Hair follicular keratinocyte (primary cell): Measurements from ENCODE around the gene DENND1A. TPM values are rescaled to one million over a fixed set of nuclear protein-coding genes. Genes with fewer than 3 reads are reported as not detected.

Experiments used
- total RNA-seq: library from RNA; depleted of rRNA; stranded (reverse); fragments of >200 nt; gene quantifications from 2 replicates; pipeline ENCODE4 v1.2.3, GENCODE V29; 2015

Gene DENND1A, protein sequence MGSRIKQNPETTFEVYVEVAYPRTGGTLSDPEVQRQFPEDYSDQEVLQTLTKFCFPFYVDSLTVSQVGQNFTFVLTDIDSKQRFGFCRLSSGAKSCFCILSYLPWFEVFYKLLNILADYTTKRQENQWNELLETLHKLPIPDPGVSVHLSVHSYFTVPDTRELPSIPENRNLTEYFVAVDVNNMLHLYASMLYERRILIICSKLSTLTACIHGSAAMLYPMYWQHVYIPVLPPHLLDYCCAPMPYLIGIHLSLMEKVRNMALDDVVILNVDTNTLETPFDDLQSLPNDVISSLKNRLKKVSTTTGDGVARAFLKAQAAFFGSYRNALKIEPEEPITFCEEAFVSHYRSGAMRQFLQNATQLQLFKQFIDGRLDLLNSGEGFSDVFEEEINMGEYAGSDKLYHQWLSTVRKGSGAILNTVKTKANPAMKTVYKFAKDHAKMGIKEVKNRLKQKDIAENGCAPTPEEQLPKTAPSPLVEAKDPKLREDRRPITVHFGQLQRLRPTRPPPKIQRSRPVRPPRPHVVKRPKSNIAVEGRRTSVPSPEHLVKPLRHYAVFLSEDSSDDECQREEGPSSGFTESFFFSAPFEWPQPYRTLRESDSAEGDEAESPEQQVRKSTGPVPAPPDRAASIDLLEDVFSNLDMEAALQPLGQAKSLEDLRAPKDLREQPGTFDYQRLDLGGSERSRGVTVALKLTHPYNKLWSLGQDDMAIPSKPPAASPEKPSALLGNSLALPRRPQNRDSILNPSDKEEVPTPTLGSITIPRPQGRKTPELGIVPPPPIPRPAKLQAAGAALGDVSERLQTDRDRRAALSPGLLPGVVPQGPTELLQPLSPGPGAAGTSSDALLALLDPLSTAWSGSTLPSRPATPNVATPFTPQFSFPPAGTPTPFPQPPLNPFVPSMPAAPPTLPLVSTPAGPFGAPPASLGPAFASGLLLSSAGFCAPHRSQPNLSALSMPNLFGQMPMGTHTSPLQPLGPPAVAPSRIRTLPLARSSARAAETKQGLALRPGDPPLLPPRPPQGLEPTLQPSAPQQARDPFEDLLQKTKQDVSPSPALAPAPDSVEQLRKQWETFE
- total RNA-seq, result 9.9 and 11.6 TPM in 2 replicates

DNA sequence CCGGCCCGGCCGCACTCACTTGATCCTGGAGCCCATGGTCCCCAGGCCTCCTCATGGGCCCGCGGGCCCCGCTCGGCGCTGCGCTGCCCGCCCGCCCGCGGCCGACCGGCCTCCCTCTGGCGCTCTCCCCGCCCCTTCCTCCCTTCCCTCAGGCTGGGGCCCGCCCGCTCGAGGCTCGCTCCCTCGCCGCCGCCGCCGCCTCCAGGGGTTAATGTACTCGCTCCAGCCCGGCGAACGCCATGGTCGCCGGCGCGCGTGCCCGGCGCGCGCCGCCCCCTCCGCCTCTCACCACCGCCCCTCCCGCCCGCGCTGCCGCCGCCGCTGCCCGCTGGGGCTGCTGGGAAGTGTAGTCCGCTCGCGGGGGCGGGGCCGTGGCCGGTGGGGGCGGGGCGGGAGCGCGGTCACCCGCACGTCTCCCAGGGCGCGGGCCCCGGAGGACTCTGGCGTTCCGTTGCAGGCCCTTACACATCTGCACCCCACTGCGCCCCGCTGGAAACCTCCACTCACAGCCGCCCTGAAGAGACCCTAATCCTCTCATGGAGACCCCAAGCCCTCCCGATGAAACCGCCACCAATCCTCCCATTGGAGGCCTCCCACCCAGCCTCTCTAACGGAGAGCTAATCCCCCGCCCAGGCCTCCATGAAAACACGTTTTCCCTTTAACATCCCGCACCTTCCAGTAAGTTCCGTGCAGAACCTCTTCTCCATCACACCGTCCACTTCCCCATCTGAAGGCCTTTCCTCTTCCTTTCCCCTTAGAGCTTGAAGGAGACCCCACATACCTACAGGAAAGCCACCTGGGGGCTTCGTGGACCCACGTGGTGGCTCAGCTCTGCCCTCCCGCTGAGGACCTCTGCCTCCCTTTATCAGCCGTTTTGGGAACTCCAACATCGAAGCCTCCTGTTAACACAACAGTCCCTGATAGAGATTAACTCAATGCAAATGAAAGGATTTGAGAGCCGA is at the start of gene DENND1A:
Gene DENND1A, minus strand, starts transcription at position 257 of the 962 bp plus-strand sequence. Its CDS starts 221 bp downstream, at position 36.

DNA sequence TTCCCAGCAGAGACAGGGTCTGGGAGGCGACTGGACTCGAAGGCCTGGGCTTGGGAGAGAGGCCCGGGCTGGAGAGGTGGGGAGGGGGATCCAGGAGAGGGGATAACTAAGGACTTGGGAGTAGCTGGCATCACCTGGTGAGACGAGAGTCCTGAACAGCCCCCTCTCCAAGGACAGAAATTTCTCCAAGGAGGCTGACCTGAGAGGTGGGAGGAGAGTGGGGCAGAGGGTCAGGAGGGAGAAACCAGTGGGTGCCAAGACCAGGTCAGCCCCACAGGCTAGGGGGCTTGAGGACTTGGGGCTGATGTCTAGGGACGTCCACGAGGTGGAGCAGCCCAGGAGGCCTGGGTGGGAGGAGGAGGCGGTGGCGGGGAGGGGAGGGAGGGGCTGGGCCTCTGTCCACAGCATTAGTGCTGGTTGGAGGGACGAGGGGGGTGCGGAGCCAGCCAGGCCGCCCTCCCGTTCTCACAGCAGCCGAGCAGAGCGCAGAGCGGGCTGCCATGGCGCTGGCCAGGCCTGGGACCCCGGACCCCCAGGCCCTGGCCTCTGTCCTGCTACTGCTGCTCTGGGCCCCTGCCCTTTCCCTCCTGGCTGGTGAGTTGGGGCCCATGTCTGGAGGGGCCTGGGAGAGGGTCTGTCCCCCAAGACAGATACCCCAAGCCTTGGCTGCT is 574.0 kb downstream of the DENND1A start, which contains the start of gene CRB2:
Gene CRB2, plus strand, starts transcription at position 437 of the 671 bp plus-strand sequence. Its CDS starts 64 bp downstream, at position 501.

Other genes starting within 250 kb of the DENND1A start
- 6.0 and 12.3 TPM in 2 replicates for gene LHX2, start 81.6 kb upstream of the DENND1A start, total RNA-seq